ENCODE measurements around the gene TTN. TPM values are rescaled to one million over a fixed set of nuclear protein-coding genes. Genes with fewer than 3 reads are reported as not detected.

TTN gene
- total and polyA plus RNA-seq, 4 donors = 0.01 to 3.0 (median 0.80) TPM

- no peak for TF ChIP-seq GABPA (IDR thresholded peaks at IDR 0.05 in 1 of 2, conservative IDR thresholded peaks at IDR 0.05 in 1 of 2)
- TF ChIP-seq RXRA (IDR thresholded peaks at IDR 0.05) = no peak
- no peak for TF ChIP-seq NR2F2 (IDR thresholded peaks at IDR 0.05)
- no peak for TF ChIP-seq RAD21 (IDR thresholded peaks at IDR 0.05)
- TF ChIP-seq CTCF (IDR thresholded peaks at IDR 0.05; ENCODE audit: low read depth, low read length, missing input control) = no peak
- TF ChIP-seq HNF4A (conservative IDR thresholded peaks at IDR 0.05) = no peak
- no peak for TF ChIP-seq FOXA2 (IDR thresholded peaks at IDR 0.05)
- TF ChIP-seq EGR1 (IDR thresholded peaks at IDR 0.05; ENCODE audit: low read depth in 2 of 2) = no peak
- TF ChIP-seq HNF4G (IDR thresholded peaks at IDR 0.05) = no peak
Observed at GRCh38 chr2:178676046-178676445, 131.2 kb downstream of the TTN start (continued).

GRCh38 chr2:178674122-178674521, 133.1 kb downstream of the TTN start:
- H3K27me3 ChIP-seq (ENCODE audit: control insufficient read depth in 4 of 4, insufficient read depth in 4 of 4, low read length in 3 of 4) = peaks cover 0 to 3% (median 0%) of the 10 kb centered on the region in 4 donors
- WGBS = 86% methylated on average over 4 of the region's 4 CpGs
- DNase-seq (ENCODE audit: low spot score) = no peak
- no peaks in the 10 kb centered on the region for H3K9me3 ChIP-seq (ENCODE audit: control insufficient read depth in 4 of 4, low read length in 3 of 4)
- H3K9ac ChIP-seq (ENCODE audit: low read depth in 1 of 2, low read length in 2 of 2) = no peak overlapping the region
- no peak overlapping the region for H3K27ac ChIP-seq (ENCODE audit: low read depth in 1 of 2, low read length in 2 of 2)
- TF ChIP-seq ZBTB33 (IDR thresholded peaks at IDR 0.05) (no peak), RXRA (IDR thresholded peaks at IDR 0.05) (no peak), RAD21 (IDR thresholded peaks at IDR 0.05) (no peak), MAX (IDR thresholded peaks at IDR 0.05) (no peak), SP1 (IDR thresholded peaks at IDR 0.05) (no peak), FOXA1 (IDR thresholded peaks at IDR 0.05) (no peak), EGR1 (IDR thresholded peaks at IDR 0.05; ENCODE audit: low read depth in 2 of 2) (no peak), HNF4A (conservative IDR thresholded peaks at IDR 0.05) (no peak), TAF1 (conservative IDR thresholded peaks at IDR 0.05) (no peak), NR2F2 (IDR thresholded peaks at IDR 0.05) (no peak), HNF4G (IDR thresholded peaks at IDR 0.05) (no peak), ATF3 (IDR thresholded peaks at IDR 0.05) (no peak), REST (IDR thresholded peaks at IDR 0.05) (no peak), YY1 (IDR thresholded peaks at IDR 0.05) (no peak), CTCF (IDR thresholded peaks at IDR 0.05; ENCODE audit: low read depth, low read length, missing input control) (no peak), GABPA (IDR thresholded peaks at IDR 0.05 in 1 of 2, conservative IDR thresholded peaks at IDR 0.05 in 1 of 2) (no peak), JUND (IDR thresholded peaks at IDR 0.05) (no peak), FOXA2 (IDR thresholded peaks at IDR 0.05) (no peak)
- no peak overlapping the region for H3K4me3 ChIP-seq (ENCODE audit: low read depth in 1 of 3, low read length in 3 of 3)
- no peaks in the 10 kb centered on the region for H3K36me3 ChIP-seq (ENCODE audit: control insufficient read depth in 4 of 4, insufficient read depth in 3 of 4, low read depth in 1 of 4, low read length in 3 of 4)
- no peaks in the 10 kb centered on the region for H3K4me1 ChIP-seq (ENCODE audit: control insufficient read depth in 4 of 4, insufficient read depth in 4 of 4, low read length in 3 of 4)

All from liver (tissue), 9 donors.